AG04449 (cell line): Measurements from ENCODE around the gene RPRD2.
"Not testable (repeated sequence)": the region's sequence is repeated elsewhere in the genome, so short reads cannot be mapped to it uniquely, and the experiment has no call there.

Source experiments
- CTCF ChIA-PET: fragments of 350-600 bp; formaldehyde crosslinking; extraction: SDS; loops from one replicate; lab custom pipeline; 2021; ENCODE audit warnings: antibody characterized with exemption; lab: Yijun Ruan, JAX
- POLR2A ChIA-PET: fragments of 400-600, 350-600 bp; formaldehyde crosslinking; extraction: SDS; loops from one replicate; lab custom pipeline; 2020; ENCODE audit warnings: antibody characterized with exemption, inconsistent platforms; lab: Yijun Ruan, JAX
- DNase-seq: peaks from one replicate; pipeline ENCODE4 v3.0.0-alpha.2; 2010; ENCODE audit warnings: low read depth, low spot score
- H3K4me3 ChIP-seq: 2 replicates; pipeline ENCODE4 v1.5.1; 2011; ENCODE audit warnings: low read depth, mild to moderate bottlenecking, control low read depth, low read length
- CTCF ChIP-seq: IDR thresholded peaks from one replicate; pipeline ENCODE4 v1.5.1; 2011; ENCODE audit warnings: mild to moderate bottlenecking, moderate library complexity, low read length, control low read depth, inconsistent platforms; ENCODE audit not compliant: insufficient read depth; ENCODE audit errors: missing control alignments

The RPRD2 gene

GRCh38 chr1:150363426-150364230, at the start of gene RPRD2:
TSS of gene RPRD2 (plus strand) at chr1:150364147. CDS start at chr1:150364715, 568 bp downstream.
- ChIA-PET CTCF (interaction anchor here (0.7 kb wide), 1 partner anchor 13 kb away, joined by 3 read pairs; no protein-coding TSS in a partner anchor), POLR2A (interaction anchor here (0.6 to 0.9 kb wide), 4 partner anchors 17 to 213 kb away, joined by 3 read pairs; no protein-coding TSS in a partner anchor)
- H3K4me3 ChIP-seq: peak within 1 kb of the TSS; percentile 74
- no peak for TF ChIP-seq CTCF
- DNase-seq: peak; percentile 94

- not testable (repeated sequence) for DNase-seq, H3K4me3 ChIP-seq
- POLR2A ChIA-PET: interaction anchor here (0.6 kb wide), 1 partner anchor 16 kb away, joined by 3 read pairs; no protein-coding TSS in a partner anchor
- CTCF ChIA-PET: interaction anchor here (1.3 kb wide), 1 partner anchor 59 kb away, joined by 3 read pairs; no protein-coding TSS in a partner anchor
These were observed 49.3 kb upstream of the RPRD2 start for GRCh38 chr1:150314691-150315090.

- TF ChIP-seq CTCF: no peak
- POLR2A ChIA-PET: no interaction called here
These were observed 43.3 kb upstream of the RPRD2 start for GRCh38 chr1:150320667-150320978.

GRCh38 chr1:150321826-150322166, 42.2 kb upstream of the RPRD2 start:
- H3K4me3 ChIP-seq: peak overlapping the region; percentile 97
- no peak for TF ChIP-seq CTCF
- ChIA-PET POLR2A (no interaction called here), CTCF (interaction anchor here (4.6 kb wide), 1 partner anchor 66 kb away, joined by 20 read pairs; no protein-coding TSS in a partner anchor)
- no peak for DNase-seq

More at GRCh38 chr1:150320667-150320978, 43.3 kb upstream of the RPRD2 start:
- H3K4me3 ChIP-seq: peak overlapping the region; percentile 97
- no peak for DNase-seq
- CTCF ChIA-PET: interaction anchor here (4.6 kb wide), 1 partner anchor 65 kb away, joined by 20 read pairs; no protein-coding TSS in a partner anchor

- no peak for TF ChIP-seq CTCF
- H3K4me3 ChIP-seq: peak overlapping the region; percentile 97
- ChIA-PET CTCF (interaction anchor here (4.6 kb wide), 1 partner anchor 67 kb away, joined by 20 read pairs; no protein-coding TSS in a partner anchor), POLR2A (interaction anchor here (0.6 kb wide), 1 partner anchor 18 kb away, joined by 3 read pairs; no protein-coding TSS in a partner anchor)
- no peak for DNase-seq
These were observed 41.6 kb upstream of the RPRD2 start for GRCh38 chr1:150322310-150322709.

GRCh38 chr1:150332651-150333290, 31.2 kb upstream of the RPRD2 start:
- no peak for DNase-seq
- POLR2A ChIA-PET: no interaction called here
- no peak for TF ChIP-seq CTCF
- CTCF ChIA-PET: no interaction called here
- H3K4me3 ChIP-seq: no peak overlapping the region
